AG04450 (cell line): ENCODE measurements around the gene FAM170A. TPM values are rescaled to one million over a fixed set of nuclear protein-coding genes. Genes with fewer than 3 reads are reported as not detected.

Source experiments
- CTCF ChIA-PET: fragments of 300-600, 350-600 bp; formaldehyde crosslinking; extraction: SDS; loops from one replicate; lab custom pipeline; 2022; ENCODE audit warnings: antibody characterized with exemption, inconsistent platforms; lab: Charles Lee
- POLR2A ChIA-PET: fragments of 350-600 bp; formaldehyde crosslinking; extraction: SDS; loops from one replicate; lab custom pipeline; 2021; ENCODE audit warnings: antibody characterized with exemption, inconsistent platforms; lab: Yijun Ruan, JAX
- DNase-seq: peaks from one replicate; pipeline ENCODE4 v3.0.0-alpha.2; 2011; ENCODE audit warnings: low read depth, low spot score
- H3K27ac ChIP-seq: one replicate; pipeline ENCODE4 v1.5.1; 2012; ENCODE audit warnings: low read depth, low read length, control low read depth
- H3K27me3 ChIP-seq: one replicate; pipeline ENCODE4 v1.6.0; 2012; ENCODE audit warnings: low read length; ENCODE audit not compliant: control insufficient read depth, insufficient read depth
- H3K4me3 ChIP-seq: 2 replicates; pipeline ENCODE4 v1.5.1; 2011; ENCODE audit warnings: mild to moderate bottlenecking, low read depth, low read length, control low read depth
- H3K9me3 ChIP-seq: 2 replicates; pipeline ENCODE4 v1.5.1; 2012; ENCODE audit warnings: low read length; ENCODE audit not compliant: control insufficient read depth, insufficient read depth
- CTCF ChIP-seq: IDR thresholded peaks from 2 replicates; pipeline ENCODE4 v1.5.1; 2011; ENCODE audit warnings: low read depth, low read length, control low read depth, inconsistent platforms
- polyA plus RNA-seq: library from polyadenylated mRNA; depleted of rRNA; stranded (reverse); fragments of >200 nt; gene quantifications from 2 replicates; pipeline ENCODE4 v1.2.3, GENCODE V29; 2011; rRNA removed

The FAM170A gene
- polyA plus RNA-seq, 1 experiment, result not detected

GRCh38 chr5:119680080-119680479, 50.7 kb downstream of the FAM170A start:
- Histone ChIP-seq H3K9me3 (peaks cover 13% of the 10 kb centered on the region; the same call in 1 of the 2 replicates), H3K4me3 (no peak overlapping the region), H3K27me3 (no peaks in the 10 kb centered on the region), H3K27ac (no peak overlapping the region)
- TF ChIP-seq CTCF, result no peak
- CTCF ChIA-PET, result no interaction called here
- POLR2A ChIA-PET, result no interaction called here
- no peak for DNase-seq

- Histone ChIP-seq H3K4me3 (no peak overlapping the region), H3K27me3 (no peaks in the 10 kb centered on the region), H3K27ac (no peak overlapping the region), H3K9me3 (peaks cover 13% of the 10 kb centered on the region; the same call in 1 of the 2 replicates)
- DNase-seq, result no peak
- TF ChIP-seq CTCF, result no peak
- ChIA-PET CTCF (no interaction called here), POLR2A (no interaction called here)
These were observed 52.4 kb downstream of the FAM170A start for GRCh38 chr5:119681734-119682133.

GRCh38 chr5:119682372-119682771, 53.0 kb downstream of the FAM170A start:
- Histone ChIP-seq H3K9me3 (peaks cover 13% of the 10 kb centered on the region; the same call in 1 of the 2 replicates), H3K4me3 (no peak overlapping the region), H3K27ac (no peak overlapping the region), H3K27me3 (no peaks in the 10 kb centered on the region)
- ChIA-PET CTCF (no interaction called here), POLR2A (no interaction called here)
- DNase-seq, result no peak
- no peak for TF ChIP-seq CTCF

Other genes starting within 250 kb of the FAM170A start
- gene HSD17B4, start 177.1 kb upstream of the FAM170A start, polyA plus RNA-seq, result 135 and 150 TPM in 2 replicates